NOMO-1 treated with dmso at 0.1 percent for 144 hours (cell line): ENCODE data around the gene SPRED2.

Experiments
- DNase-seq: peaks from one replicate; lab custom pipeline; 2025; ENCODE audit not compliant: unreplicated experiment; lab: John Stamatoyannopoulos, UW

SPRED2 gene

DNA sequence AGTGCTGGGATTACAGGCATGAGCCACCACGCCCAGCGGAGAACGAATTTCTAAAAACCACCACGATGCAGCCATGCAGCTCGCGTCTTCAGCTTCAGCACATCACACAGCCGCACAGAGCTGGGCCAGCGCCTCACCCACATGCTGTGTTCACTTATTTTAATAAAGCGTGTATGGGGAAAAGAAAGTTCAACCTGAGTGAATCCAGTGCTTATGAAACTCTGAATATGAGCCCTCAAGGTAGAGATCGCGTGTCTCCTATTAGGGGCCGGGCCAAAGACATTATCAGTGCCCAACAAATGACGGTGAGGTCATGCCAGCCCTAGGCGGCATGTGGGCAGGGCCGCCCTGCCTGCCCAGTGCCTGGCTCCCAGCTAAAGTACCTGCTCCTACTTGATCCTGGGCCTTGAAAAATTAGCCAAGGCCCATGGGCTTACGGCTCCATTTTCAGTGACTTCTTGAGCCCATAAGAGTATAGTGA, 44.3 kb downstream of the SPRED2 start:
- no peak for DNase-seq

GRCh38 chr2:65386989-65387388, 45.4 kb downstream of the SPRED2 start:
- DNase-seq: no peak

DNA sequence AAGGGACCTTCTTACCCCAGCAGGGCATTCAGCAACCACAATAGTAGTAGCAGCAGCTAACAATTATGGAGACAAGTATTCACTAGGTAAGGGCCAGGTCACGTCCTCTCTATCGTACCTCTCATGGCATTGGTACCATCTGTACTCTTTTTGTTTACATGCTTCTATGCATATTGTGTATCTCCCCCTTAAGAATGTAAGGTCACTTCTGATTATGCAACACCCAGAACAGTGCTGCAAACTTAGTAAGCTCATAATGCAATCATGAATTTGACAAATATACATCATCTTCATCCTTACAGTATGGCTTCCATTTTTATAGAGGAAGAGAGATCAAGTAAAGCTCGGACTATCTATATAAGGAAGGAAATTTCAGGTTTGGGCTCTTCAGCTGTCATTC, 46.1 kb downstream of the SPRED2 start:
- no peak for DNase-seq

DNA sequence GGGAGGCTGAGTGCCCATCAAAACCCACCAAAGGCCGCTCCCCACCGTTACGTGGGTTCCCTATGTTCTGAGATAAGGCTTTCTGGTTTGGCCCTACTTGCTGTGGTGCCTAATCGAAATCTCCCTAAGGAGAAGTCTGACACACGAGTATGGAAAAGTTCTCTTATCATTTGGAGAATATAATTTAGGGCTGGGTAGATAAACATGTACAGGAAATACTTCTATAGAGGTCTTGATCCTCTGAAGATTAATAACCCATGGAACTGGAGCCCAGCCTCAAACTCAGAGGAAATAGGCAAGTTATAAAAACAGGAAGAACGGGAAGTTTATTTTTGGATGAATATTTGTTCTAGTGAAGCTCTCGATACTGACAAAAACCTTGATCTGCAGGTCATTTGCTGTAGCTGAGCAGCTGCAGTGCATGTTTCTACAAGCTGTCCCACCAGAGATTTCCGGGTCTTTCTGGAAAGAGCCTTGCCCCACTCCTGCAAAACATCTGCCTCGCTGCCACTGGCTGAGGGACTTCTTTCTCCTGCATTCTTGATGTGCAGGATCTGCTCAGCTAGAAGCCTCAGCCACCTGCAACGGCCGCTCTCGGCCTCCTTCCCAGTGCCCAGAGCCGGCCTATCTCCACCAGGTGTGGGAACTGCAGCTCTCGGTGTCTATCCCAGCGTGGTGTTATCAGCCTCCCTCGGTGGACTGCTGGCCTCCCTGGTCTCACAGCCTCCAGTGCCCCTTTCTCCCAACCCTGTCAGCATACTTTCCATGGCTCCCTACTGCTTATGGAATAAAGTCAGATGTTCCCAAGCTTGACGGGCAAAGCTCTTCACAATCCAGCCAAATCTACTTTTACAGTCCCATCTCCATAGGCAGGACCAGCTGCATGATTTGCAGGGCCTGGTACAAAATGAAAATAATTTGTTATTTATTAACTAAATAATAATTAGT, 48.6 kb downstream of the SPRED2 start:
- no peak for DNase-seq

- DNase-seq: no peak
Observed at GRCh38 chr2:65382776-65383357, 49.5 kb downstream of the SPRED2 start.

DNA sequence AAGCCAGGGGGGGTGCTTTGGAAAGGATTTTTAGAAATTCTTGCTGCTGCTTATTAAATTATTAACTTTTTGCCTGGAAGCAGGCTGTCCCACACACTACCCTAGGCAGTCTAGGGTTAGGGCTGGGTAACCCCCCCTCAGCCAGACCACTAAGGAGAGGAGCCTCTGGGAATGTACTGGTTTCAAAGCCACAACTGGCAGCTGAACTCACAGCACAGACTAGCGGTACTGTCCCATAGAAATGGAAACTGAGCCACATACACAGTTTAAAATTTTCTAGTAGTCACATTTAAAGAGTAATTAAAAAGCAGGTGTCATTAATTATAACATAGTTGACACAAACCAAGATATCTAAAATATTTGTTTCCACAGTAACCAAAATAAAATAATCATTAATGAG, 50.1 kb downstream of the SPRED2 start:
- no peak for DNase-seq

DNA sequence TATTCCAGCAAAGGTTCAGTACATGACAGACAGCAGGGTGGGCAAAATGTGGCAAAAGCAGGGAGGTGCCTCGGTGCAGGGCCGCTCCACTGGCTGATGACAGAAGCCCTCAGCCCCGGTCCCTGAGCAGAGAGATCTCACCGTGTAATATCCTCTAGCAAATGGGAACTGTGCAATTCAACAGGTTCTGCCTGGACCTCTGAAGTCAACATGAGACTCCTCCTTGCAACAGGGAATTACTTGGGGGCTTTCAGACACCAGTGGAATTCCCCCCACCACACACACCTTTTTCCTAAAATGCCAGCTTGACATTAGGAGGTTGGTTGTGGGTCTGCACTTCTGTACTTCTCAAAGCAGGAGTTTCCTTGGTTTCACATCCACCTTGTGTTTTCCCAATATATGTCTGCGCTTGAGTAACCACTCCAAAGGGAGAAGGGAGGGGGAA, 50.8 kb downstream of the SPRED2 start:
- no peak for DNase-seq

DNA sequence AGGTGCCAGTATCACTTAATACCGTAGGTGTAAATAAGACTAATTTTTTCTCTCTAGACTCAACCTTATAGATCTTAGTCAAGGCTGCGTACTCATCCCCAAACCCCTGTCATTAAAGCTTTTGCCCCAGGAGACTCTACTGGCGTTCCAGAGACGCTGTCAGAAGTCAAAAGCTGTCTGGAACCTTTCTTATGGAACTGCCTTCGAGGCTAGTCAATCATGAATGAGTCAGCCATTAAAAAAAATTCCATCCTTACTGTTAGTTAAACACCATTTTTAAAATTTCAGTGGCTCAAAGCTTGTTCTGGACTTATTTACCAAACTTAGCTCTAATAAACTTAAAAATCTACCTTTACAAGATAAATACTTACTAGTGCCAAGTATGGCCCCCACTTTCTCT, 52.1 kb downstream of the SPRED2 start:
- DNase-seq: no peak

DNA sequence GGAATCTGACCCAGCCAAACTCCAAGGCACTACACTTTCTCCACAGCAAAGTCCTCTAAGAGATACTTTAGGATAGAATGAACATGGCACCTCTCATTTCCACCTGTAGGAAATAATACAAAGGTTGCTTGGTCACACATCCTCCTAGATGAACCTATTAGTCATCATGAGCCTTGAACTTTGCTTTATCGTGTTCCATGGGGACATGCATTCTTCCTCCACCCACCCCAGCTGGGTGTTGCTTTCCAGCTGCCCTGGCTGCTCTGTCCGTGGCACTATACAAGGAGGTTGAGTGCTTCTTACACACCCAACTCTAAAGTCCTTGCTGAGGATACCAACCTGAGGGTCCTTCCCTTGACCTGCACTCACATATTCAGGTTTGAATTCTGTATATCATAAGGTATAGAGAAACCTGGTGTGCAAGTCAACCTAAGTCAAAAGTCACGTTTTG, 52.7 kb downstream of the SPRED2 start:
- DNase-seq: no peak

GRCh38 chr2:65379223-65379622, 53.2 kb downstream of the SPRED2 start:
- DNase-seq: no peak

DNA sequence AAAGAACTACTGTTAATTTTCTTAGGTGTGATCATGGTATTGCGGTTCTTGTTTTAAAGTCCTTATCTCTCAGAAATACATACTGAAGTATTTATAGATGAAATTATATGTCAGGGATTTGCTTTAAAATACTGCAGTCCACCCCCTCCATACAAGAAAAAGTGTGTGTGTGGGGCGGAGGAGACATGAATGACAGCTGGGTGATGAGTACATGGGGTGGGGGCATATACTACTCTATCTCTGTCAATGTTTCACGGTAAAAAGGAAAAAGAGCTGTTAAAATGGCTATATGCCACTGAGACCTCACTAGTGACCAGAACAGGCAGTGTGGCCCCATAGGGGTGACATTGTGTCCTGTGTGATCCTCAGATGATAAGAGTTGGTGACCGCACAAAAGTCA, 54.1 kb downstream of the SPRED2 start:
- DNase-seq: no peak

DNA sequence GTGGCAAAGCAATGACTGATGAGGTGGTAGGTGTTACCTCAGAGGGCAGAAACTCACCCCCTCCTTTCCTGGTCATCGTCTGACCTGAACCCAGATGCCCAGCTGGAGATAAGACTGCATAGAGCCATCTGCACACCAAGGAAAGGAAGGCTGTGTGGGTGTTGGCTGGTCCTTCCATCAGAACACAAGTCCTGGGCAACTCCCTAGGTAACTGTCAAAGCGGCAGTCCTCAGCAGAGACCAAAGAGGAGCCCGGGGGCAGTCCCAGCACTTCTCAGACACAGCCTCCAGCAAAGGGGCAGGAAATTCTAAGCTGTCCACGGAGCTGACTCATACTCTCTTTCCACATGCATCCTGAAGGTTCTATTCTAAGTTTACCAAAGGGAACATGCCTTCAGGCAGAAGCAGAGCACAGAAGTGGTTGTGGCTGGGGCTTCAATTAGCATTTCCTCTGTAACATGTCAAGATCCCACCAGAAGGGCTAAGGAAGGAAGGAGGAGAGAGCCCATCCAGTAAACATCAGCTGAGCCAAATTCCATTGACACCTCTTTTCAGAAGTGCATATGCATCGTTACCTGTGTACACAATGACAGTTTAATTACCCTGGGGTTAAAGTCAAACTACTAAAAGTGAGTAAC, 54.7 kb downstream of the SPRED2 start:
- DNase-seq: peak; percentile 63

DNA sequence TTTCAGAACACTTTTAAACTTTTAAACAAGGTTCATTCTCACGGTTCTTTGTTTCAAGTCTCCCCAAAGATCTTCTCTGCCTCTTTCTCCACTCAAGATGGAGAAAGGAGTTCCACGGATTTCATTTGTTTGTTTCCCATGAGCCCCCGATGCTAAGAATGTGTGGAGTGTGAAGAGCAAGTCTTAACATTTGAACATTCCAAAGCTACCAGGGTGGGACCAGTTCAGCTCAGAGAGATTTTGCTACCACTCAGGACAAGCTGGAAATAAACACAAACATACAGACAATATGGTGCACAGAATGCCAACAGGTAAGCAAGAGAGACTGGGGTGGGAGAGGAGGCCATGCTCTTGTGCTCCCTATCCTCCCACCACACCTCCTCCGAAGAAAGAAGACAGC, 56.7 kb downstream of the SPRED2 start:
- no peak for DNase-seq

DNA sequence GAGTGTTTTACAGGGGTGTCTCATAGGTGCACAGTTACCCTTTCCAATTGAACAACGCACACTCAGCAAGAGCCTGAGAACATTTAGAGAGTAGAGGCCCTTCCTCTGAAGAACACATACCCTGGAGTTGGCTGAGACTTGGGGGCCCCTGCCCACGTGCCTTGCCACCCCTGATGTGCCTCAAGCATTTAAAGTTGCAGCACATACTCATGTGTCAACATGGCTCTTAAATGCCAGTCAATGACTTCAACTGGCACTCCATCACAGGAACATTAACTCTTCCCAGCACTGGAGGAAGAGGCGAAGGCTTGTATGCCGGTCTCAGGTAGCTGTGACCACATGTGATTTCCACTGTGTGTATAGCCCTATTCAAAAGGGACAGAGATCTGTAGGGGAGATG, 57.4 kb downstream of the SPRED2 start:
- no peak for DNase-seq

GRCh38 chr2:65374575-65374974, 57.8 kb downstream of the SPRED2 start:
- DNase-seq: no peak

DNA sequence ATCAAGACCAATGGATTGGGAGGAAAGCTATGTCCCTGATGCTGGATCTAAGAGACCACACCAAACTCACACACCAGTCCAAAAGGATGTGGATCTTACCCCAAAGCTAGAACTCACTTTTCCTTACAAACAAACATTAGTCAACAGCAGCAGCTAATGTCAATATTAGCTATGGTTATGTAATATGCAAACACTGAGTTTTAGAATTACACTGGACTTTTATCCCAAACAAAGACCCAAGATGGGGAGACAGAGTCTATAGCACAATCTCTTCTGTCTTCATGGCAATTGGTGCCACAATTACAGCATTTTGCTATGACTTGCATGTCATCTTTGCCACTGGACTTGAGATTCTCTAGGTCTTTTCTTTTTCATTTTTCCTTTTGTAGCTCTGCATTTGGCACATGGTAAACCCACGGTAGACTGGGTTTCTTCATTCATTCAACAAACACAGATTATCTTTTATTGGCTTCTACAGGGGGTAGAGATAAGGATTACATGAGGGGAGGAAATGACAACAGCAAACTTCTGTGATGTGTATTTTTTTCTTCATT, 59.0 kb downstream of the SPRED2 start:
- no peak for DNase-seq

DNA sequence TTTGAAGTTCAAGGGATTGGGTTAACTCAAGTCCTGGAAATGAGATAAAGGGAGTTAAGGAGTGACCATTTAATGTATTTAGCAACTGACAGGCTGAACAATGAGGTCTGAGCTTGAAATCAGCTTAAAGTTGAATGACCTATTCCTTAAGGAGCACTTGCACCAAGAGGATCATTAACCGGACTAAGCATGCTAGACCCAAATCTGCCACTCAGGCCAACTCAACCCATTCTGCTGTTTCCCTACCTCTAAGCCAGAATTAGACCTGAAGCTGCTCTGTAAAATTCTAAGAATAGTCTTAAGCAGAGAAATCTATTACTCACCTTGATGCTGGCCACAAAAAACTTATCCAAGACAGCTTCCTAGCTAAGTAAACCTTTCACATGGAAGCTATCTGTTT, 59.8 kb downstream of the SPRED2 start:
- no peak for DNase-seq

GRCh38 chr2:65371074-65371434, 61.3 kb downstream of the SPRED2 start:
- no peak for DNase-seq

- no peak for DNase-seq
Observed at GRCh38 chr2:65370387-65371073, 61.9 kb downstream of the SPRED2 start.

DNA sequence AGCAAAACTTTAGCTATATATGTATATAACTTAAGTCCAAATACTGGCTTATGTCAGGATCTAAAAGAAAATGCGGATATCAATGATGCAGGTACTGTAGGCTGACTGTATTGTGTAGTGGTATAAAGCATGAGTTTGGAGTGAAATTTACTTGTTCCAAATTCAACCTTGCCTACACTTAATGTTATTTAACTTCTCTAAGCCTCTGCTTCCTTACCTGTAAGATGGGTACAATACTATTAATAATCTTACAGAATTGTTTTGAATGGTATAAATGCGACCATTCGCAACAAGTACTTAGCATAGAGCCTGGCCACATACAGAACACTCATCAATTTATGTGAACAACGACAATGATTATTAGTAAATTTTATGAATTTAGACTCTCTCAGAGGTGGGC, 62.4 kb downstream of the SPRED2 start:
- no peak for DNase-seq

GRCh38 chr2:65369574-65369973, 62.8 kb downstream of the SPRED2 start:
- no peak for DNase-seq
